ENCODE data around the gene BCL2. TPM values are rescaled to one million over a fixed set of nuclear protein-coding genes. Genes with fewer than 3 reads are reported as not detected.

The BCL2 gene
- total RNA-seq, 1 experiment from 2014 or later, result 2.6 TPM

GRCh38 chr18:63148449-63149301 lies 170.9 kb downstream of the BCL2 start (continued):
- TF ChIP-seq, protein P1, sequence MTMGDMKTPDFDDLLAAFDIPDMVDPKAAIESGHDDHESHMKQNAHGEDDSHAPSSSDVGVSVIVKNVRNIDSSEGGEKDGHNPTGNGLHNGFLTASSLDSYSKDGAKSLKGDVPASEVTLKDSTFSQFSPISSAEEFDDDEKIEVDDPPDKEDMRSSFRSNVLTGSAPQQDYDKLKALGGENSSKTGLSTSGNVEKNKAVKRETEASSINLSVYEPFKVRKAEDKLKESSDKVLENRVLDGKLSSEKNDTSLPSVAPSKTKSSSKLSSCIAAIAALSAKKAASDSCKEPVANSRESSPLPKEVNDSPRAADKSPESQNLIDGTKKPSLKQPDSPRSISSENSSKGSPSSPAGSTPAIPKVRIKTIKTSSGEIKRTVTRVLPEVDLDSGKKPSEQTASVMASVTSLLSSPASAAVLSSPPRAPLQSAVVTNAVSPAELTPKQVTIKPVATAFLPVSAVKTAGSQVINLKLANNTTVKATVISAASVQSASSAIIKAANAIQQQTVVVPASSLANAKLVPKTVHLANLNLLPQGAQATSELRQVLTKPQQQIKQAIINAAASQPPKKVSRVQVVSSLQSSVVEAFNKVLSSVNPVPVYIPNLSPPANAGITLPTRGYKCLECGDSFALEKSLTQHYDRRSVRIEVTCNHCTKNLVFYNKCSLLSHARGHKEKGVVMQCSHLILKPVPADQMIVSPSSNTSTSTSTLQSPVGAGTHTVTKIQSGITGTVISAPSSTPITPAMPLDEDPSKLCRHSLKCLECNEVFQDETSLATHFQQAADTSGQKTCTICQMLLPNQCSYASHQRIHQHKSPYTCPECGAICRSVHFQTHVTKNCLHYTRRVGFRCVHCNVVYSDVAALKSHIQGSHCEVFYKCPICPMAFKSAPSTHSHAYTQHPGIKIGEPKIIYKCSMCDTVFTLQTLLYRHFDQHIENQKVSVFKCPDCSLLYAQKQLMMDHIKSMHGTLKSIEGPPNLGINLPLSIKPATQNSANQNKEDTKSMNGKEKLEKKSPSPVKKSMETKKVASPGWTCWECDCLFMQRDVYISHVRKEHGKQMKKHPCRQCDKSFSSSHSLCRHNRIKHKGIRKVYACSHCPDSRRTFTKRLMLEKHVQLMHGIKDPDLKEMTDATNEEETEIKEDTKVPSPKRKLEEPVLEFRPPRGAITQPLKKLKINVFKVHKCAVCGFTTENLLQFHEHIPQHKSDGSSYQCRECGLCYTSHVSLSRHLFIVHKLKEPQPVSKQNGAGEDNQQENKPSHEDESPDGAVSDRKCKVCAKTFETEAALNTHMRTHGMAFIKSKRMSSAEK (CRISPR knock-in tag; IDR thresholded peaks at IDR 0.05; ENCODE audit: borderline replicate concordance), result no peak
- TF ChIP-seq TCF7 (CRISPR knock-in tag; IDR thresholded peaks at IDR 0.05; ENCODE audit: low read depth) (no peak), USF1 (CRISPR knock-in tag; IDR thresholded peaks at IDR 0.05) (no peak), ZNF425 (CRISPR knock-in tag; conservative IDR thresholded peaks at IDR 0.05) (no peak)
- TF ChIP-seq, protein P2, sequence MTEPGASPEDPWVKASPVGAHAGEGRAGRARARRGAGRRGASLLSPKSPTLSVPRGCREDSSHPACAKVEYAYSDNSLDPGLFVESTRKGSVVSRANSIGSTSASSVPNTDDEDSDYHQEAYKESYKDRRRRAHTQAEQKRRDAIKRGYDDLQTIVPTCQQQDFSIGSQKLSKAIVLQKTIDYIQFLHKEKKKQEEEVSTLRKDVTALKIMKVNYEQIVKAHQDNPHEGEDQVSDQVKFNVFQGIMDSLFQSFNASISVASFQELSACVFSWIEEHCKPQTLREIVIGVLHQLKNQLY (CRISPR knock-in tag; IDR thresholded peaks at IDR 0.05), result no peak

GRCh38 chr18:63147973-63148372 lies 171.6 kb downstream of the BCL2 start:
- TF ChIP-seq ATF1 (CRISPR knock-in tag; IDR thresholded peaks at IDR 0.05) (no peak), ERG (CRISPR knock-in tag; IDR thresholded peaks at IDR 0.05) (no peak), ZNF317 (CRISPR knock-in tag; IDR thresholded peaks at IDR 0.05; ENCODE audit: borderline replicate concordance, low read depth) (no peak), GRHL2 (CRISPR knock-in tag; IDR thresholded peaks at IDR 0.05; ENCODE audit: insufficient replicate concordance, severe bottlenecking) (no peak), USF1 (CRISPR knock-in tag; IDR thresholded peaks at IDR 0.05) (no peak), JAZF1 (CRISPR knock-in tag; IDR thresholded peaks at IDR 0.05) (no peak), USF2 (CRISPR knock-in tag; IDR thresholded peaks at IDR 0.05) (no peak), NFE2L1 (CRISPR knock-in tag; IDR thresholded peaks at IDR 0.05) (no peak), NFATC4 (CRISPR knock-in tag; IDR thresholded peaks at IDR 0.05) (no peak), ZNF512 (CRISPR knock-in tag; IDR thresholded peaks at IDR 0.05; ENCODE audit: borderline replicate concordance) (no peak)
- TF ChIP-seq, protein P3, sequence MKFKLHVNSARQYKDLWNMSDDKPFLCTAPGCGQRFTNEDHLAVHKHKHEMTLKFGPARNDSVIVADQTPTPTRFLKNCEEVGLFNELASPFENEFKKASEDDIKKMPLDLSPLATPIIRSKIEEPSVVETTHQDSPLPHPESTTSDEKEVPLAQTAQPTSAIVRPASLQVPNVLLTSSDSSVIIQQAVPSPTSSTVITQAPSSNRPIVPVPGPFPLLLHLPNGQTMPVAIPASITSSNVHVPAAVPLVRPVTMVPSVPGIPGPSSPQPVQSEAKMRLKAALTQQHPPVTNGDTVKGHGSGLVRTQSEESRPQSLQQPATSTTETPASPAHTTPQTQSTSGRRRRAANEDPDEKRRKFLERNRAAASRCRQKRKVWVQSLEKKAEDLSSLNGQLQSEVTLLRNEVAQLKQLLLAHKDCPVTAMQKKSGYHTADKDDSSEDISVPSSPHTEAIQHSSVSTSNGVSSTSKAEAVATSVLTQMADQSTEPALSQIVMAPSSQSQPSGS (CRISPR knock-in tag; IDR thresholded peaks at IDR 0.05; ENCODE audit: borderline replicate concordance, low read depth), result no peak
- DNase-seq (ENCODE audit: low spot score), result no peak
- Mint-ChIP-seq H3K9me3 (no peaks in the 10 kb centered on the region), H3K27ac (no peak overlapping the region), H3K4me3 (no peak overlapping the region), H3K4me1 (peaks cover 21% of the 10 kb centered on the region), H3K27me3 (ENCODE audit: low read depth) (no peaks in the 10 kb centered on the region), H3K36me3 (no peaks in the 10 kb centered on the region)
- ChIA-PET CTCF (no interaction called here), POLR2A (no interaction called here)
- ATAC-seq, result no peak
